Measurements from ENCODE around the gene ASB13.

DNA sequence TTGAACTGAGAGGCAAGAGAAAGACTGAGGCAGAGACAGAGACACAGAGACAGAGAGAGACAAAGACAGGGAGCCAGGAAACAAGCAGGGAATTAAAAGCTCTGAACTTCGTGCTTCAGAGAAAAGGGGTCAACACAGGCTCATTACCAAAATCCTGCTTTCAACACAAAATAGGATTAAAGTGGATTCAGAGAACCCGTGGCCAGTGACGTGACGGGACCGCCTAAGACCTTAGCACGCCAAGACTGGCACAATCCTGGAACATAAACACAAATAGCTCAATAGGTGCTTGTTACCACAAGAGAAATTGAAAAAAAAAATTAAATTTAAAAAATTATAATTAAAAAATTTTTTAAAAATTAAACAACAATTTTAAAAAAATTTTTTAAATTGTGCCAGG lies 21.5 kb downstream of the ASB13 start:
- TF ChIP-seq TAF1 (IDR thresholded peaks at IDR 0.05; ENCODE audit: borderline replicate concordance, low read depth, low read length) = no peak
- no peak for TF ChIP-seq POLR2AphosphoS5 (IDR thresholded peaks at IDR 0.05; ENCODE audit: low read depth, low read length)

Data from GM12892 (cell line).